Neural progenitor cell (in vitro differentiated cells): ENCODE data around the gene MOSPD2. TPM values are rescaled to one million over a fixed set of nuclear protein-coding genes. Genes with fewer than 3 reads are reported as not detected.

ENCODE experiments used
- DNase-seq: peaks from one replicate; pipeline ENCODE4 v3.0.0-alpha.2; 2016; ENCODE audit warnings: low spot score
- H2AFZ ChIP-seq: fragments of 200-600 bp; sonication (generic); replicated peaks from 2 replicates; pipeline ENCODE4 v1.6.1; 2016; ENCODE audit warnings: antibody characterized with exemption
- H3F3A ChIP-seq: fragments of 200-600 bp; sonication (generic); 2 replicates; pipeline ENCODE4 v1.6.1; 2016; ENCODE audit warnings: antibody characterized with exemption, low read depth
- H3K27ac ChIP-seq: fragments of 200-600 bp; sonication (generic); 2 replicates; pipeline ENCODE4 v1.5.1; 2016; ENCODE audit warnings: mild to moderate bottlenecking
- H3K27me3 ChIP-seq: fragments of 200-600 bp; sonication (generic); 2 replicates; pipeline ENCODE4 v1.6.1; 2016; ENCODE audit warnings: mild to moderate bottlenecking, moderate library complexity
- H3K36me3 ChIP-seq: fragments of 200-600 bp; sonication (generic); 2 replicates; pipeline ENCODE4 v1.5.1; 2016
- H3K4me1 ChIP-seq: fragments of 200-600 bp; sonication (generic); 2 replicates; pipeline ENCODE4 v1.6.1; 2016; ENCODE audit warnings: mixed run types
- H3K4me2 ChIP-seq: fragments of 200-600 bp; sonication (generic); 2 replicates; pipeline ENCODE4 v1.6.1; 2016
- H3K4me3 ChIP-seq: fragments of 200-600 bp; sonication (generic); 2 replicates; pipeline ENCODE4 v1.5.1; 2016
- H3K79me2 ChIP-seq: fragments of 200-600 bp; sonication (generic); 2 replicates; pipeline ENCODE4 v1.6.1; 2016; ENCODE audit warnings: low read depth
- H3K9ac ChIP-seq: fragments of 200-600 bp; sonication (generic); 2 replicates; pipeline ENCODE4 v1.6.1; 2016
- H3K9me3 ChIP-seq: fragments of 200-600 bp; sonication (generic); 2 replicates; pipeline ENCODE4 v1.5.1; 2016; ENCODE audit warnings: low read depth
- H4K20me1 ChIP-seq: fragments of 200-600 bp; sonication (generic); 2 replicates; pipeline ENCODE4 v1.6.1; 2016; ENCODE audit warnings: low read depth
- H3K27ac Mint-ChIP-seq: 3 replicates; pipeline ENCODE4 v1.8.0; 2021; ENCODE audit warnings: mixed read lengths
- H3K27me3 Mint-ChIP-seq: 2 replicates; pipeline ENCODE4 v1.8.0; 2022; ENCODE audit warnings: low read depth, mild to moderate bottlenecking, inconsistent platforms, moderate library complexity, mixed read lengths; ENCODE audit not compliant: insufficient read depth
- H3K36me3 Mint-ChIP-seq: 3 replicates; pipeline ENCODE4 v1.8.0; 2021; ENCODE audit warnings: mixed read lengths
- H3K4me1 Mint-ChIP-seq: 3 replicates; pipeline ENCODE4 v1.8.0; 2021; ENCODE audit warnings: mixed read lengths
- H3K4me3 Mint-ChIP-seq: 3 replicates; pipeline ENCODE4 v1.8.0; 2021; ENCODE audit warnings: mild to moderate bottlenecking, moderate library complexity, mixed read lengths
- H3K9me3 Mint-ChIP-seq: 3 replicates; pipeline ENCODE4 v1.8.0; 2020; ENCODE audit warnings: mixed read lengths
- CTCF ChIP-seq: fragments of 200-600 bp; sonication (generic); IDR thresholded peaks from 2 replicates; pipeline ENCODE4 v1.5.1; 2017; ENCODE audit warnings: antibody characterized with exemption, mild to moderate bottlenecking
- EZH2 ChIP-seq: fragments of 200-600 bp; sonication (generic); IDR thresholded peaks from 2 replicates; pipeline ENCODE4 v1.6.1; 2017; ENCODE audit warnings: antibody characterized with exemption, mild to moderate bottlenecking, moderate library complexity
- EZH2phosphoT487 ChIP-seq: fragments of 200-600 bp; sonication (generic); IDR thresholded peaks from 2 replicates; pipeline ENCODE4 v1.6.1; 2017; ENCODE audit warnings: antibody characterized with exemption
- total RNA-seq: library from RNA; depleted of rRNA; stranded (reverse); fragments of >200 nt; gene quantifications from 2 replicates; pipeline ENCODE4 v1.2.3, GENCODE V29; 2015; ENCODE audit warnings: low replicate concordance

The MOSPD2 gene
- total RNA-seq, 1 donor from 2014 or later = 24.5 TPM

- Histone ChIP-seq H3K4me1 (peaks cover 6% of the 10 kb centered on the region), H3K4me3 (no peak overlapping the region), H4K20me1 (no peaks in the 10 kb centered on the region), H3K27ac (no peak overlapping the region), H3K9me3 (no peaks in the 10 kb centered on the region), H3K79me2 (no peaks in the 10 kb centered on the region), H3K36me3 (no peaks in the 10 kb centered on the region), H3F3A (no peaks in the 10 kb centered on the region), H3K4me2 (no peak overlapping the region), H3K27me3 (no peaks in the 10 kb centered on the region), H3K9ac (no peak overlapping the region), H2AFZ (no peak overlapping the region)
- H3K36me3 Mint-ChIP-seq = no peaks in the 10 kb centered on the region
- no peak overlapping the region for H3K4me3 Mint-ChIP-seq
- TF ChIP-seq EZH2phosphoT487 (no peak), EZH2 (no peak), CTCF (no peak)
- no peak for DNase-seq
- no peaks in the 10 kb centered on the region for H3K9me3 Mint-ChIP-seq
- no peaks in the 10 kb centered on the region for H3K27me3 Mint-ChIP-seq
- H3K4me1 Mint-ChIP-seq = no peaks in the 10 kb centered on the region
- H3K27ac Mint-ChIP-seq = no peak overlapping the region
Observed at GRCh38 chrX:14923761-14924160, 50.5 kb downstream of the MOSPD2 start.

GRCh38 chrX:14926471-14926870 lies 53.2 kb downstream of the MOSPD2 start:
- Histone ChIP-seq H3F3A (no peaks in the 10 kb centered on the region), H3K79me2 (no peaks in the 10 kb centered on the region), H3K27me3 (no peaks in the 10 kb centered on the region), H3K27ac (no peak overlapping the region), H3K4me2 (no peak overlapping the region), H2AFZ (no peak overlapping the region), H3K36me3 (no peaks in the 10 kb centered on the region), H3K9ac (no peak overlapping the region), H3K9me3 (no peaks in the 10 kb centered on the region), H4K20me1 (no peaks in the 10 kb centered on the region), H3K4me1 (peaks cover 6% of the 10 kb centered on the region), H3K4me3 (no peak overlapping the region)
- Mint-ChIP-seq H3K27ac (no peak overlapping the region), H3K27me3 (no peaks in the 10 kb centered on the region), H3K9me3 (no peaks in the 10 kb centered on the region), H3K4me1 (no peaks in the 10 kb centered on the region), H3K4me3 (no peak overlapping the region), H3K36me3 (no peaks in the 10 kb centered on the region)
- no peak for DNase-seq
- TF ChIP-seq EZH2phosphoT487 = no peak
- no peak for TF ChIP-seq CTCF
- no peak for TF ChIP-seq EZH2

GRCh38 chrX:14927401-14927800 lies 54.2 kb downstream of the MOSPD2 start:
- Mint-ChIP-seq H3K36me3 (no peaks in the 10 kb centered on the region), H3K27me3 (no peaks in the 10 kb centered on the region), H3K4me1 (no peaks in the 10 kb centered on the region), H3K4me3 (no peak overlapping the region), H3K27ac (no peak overlapping the region), H3K9me3 (no peaks in the 10 kb centered on the region)
- Histone ChIP-seq H3K79me2 (no peaks in the 10 kb centered on the region), H3K4me2 (no peak overlapping the region), H2AFZ (no peak overlapping the region), H4K20me1 (no peaks in the 10 kb centered on the region), H3K9me3 (no peaks in the 10 kb centered on the region), H3K27me3 (no peaks in the 10 kb centered on the region), H3K36me3 (no peaks in the 10 kb centered on the region), H3K4me3 (no peak overlapping the region), H3F3A (no peaks in the 10 kb centered on the region), H3K9ac (no peak overlapping the region), H3K4me1 (peaks cover 6% of the 10 kb centered on the region), H3K27ac (no peak overlapping the region)
- DNase-seq = no peak
- no peak for TF ChIP-seq EZH2
- TF ChIP-seq EZH2phosphoT487 = no peak
- no peak for TF ChIP-seq CTCF

- Mint-ChIP-seq H3K4me3 (no peak overlapping the region), H3K36me3 (no peaks in the 10 kb centered on the region), H3K27me3 (no peaks in the 10 kb centered on the region), H3K4me1 (peaks cover 2% of the 10 kb centered on the region), H3K9me3 (no peaks in the 10 kb centered on the region), H3K27ac (no peak overlapping the region)
- Histone ChIP-seq H4K20me1 (no peaks in the 10 kb centered on the region), H3K9ac (no peak overlapping the region), H3K9me3 (no peaks in the 10 kb centered on the region), H3K4me3 (no peak overlapping the region), H3K27ac (no peak overlapping the region), H3K27me3 (no peaks in the 10 kb centered on the region), H3K4me2 (no peak overlapping the region), H3F3A (no peaks in the 10 kb centered on the region), H3K79me2 (no peaks in the 10 kb centered on the region), H3K4me1 (peaks cover 7% of the 10 kb centered on the region), H3K36me3 (no peaks in the 10 kb centered on the region), H2AFZ (no peak overlapping the region)
- no peak for TF ChIP-seq EZH2phosphoT487
- no peak for TF ChIP-seq CTCF
- TF ChIP-seq EZH2 = no peak
- DNase-seq = no peak
Observed at GRCh38 chrX:14930663-14931062, 57.4 kb downstream of the MOSPD2 start.
